Duodenal mucosa (tissue), 2 donors: ENCODE data around the gene HIF1AN.

ENCODE experiments used
- H3K27ac ChIP-seq: one replicate; pipeline ENCODE4 v1.7.0; 2013; ENCODE audit warnings: low read depth, low read length
- H3K27me3 ChIP-seq, 2 donors: one replicate each; pipeline ENCODE4 v1.7.0; 2013; ENCODE audit warnings: low read length in 2 of 2, control low read depth in 1 of 2; ENCODE audit not compliant: insufficient read depth in 2 of 2, control insufficient read depth in 1 of 2
- H3K36me3 ChIP-seq, 2 donors: one replicate each; pipeline ENCODE4 v1.7.0; 2013; ENCODE audit warnings: low read length in 2 of 2, control low read depth in 1 of 2; ENCODE audit not compliant: insufficient read depth in 2 of 2, control insufficient read depth in 1 of 2
- H3K4me1 ChIP-seq, 2 donors: one replicate each; pipeline ENCODE4 v1.7.0; 2013; ENCODE audit warnings: low read length in 2 of 2, control low read depth in 1 of 2; ENCODE audit not compliant: insufficient read depth in 2 of 2, control insufficient read depth in 1 of 2
- H3K4me3 ChIP-seq, 2 donors: one replicate each; pipeline ENCODE4 v1.7.0; 2013; ENCODE audit warnings: low read length in 2 of 2, low read depth in 1 of 2
- H3K9ac ChIP-seq, 2 donors: one replicate each; pipeline ENCODE4 v1.7.0; 2013; ENCODE audit warnings: low read length in 2 of 2, low read depth in 1 of 2
- H3K9me3 ChIP-seq, 2 donors: one replicate each; pipeline ENCODE4 v1.7.0; 2013; ENCODE audit warnings: low read length in 2 of 2, control low read depth in 1 of 2; ENCODE audit not compliant: control insufficient read depth in 1 of 2

Gene HIF1AN

DNA sequence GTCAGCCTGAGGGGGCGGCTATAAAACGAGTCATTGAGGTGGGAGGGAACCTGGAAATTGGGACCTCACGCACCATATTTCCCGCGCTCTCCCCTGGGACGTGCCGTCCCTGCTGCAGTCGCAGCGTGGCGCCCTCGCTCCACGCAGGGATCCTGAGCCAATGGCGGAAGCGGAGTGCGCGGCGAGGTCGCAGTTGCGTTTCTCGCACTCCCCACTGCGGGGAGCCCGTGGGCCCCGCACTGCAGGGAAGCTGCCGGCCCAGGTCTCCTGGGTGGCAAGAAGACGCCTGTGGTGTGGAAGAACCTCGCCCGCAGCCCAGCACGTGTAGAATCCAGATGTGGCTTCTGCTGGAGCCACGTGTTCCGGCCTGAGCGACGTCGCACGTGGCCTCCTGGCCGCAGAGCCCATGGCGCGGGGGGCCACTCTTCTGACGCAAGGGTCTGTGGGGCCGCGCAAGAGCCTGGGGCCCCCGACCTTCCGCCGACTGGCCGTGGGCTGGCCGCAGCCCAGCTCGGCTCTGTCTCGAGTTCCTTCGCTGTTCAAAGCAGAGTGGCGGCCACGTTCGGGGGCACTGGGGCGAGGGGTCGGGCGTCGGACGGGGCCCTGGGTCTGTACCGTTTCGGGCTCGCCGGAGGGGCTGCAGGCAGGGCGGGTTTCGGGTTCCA, 26.4 kb downstream of the HIF1AN start:
- Histone ChIP-seq H3K9me3 (no peaks in the 10 kb centered on the region), H3K36me3 (peaks cover 0 to 9% of the 10 kb centered on the region in 2 donors), H3K27me3 (peaks cover 37 to 45% of the 10 kb centered on the region in 2 donors), H3K27ac (no peak overlapping the region), H3K4me3 (no peak overlapping the region), H3K4me1 (peaks cover 4% of the 10 kb centered on the region in 2 donors), H3K9ac (no peak overlapping the region)

DNA sequence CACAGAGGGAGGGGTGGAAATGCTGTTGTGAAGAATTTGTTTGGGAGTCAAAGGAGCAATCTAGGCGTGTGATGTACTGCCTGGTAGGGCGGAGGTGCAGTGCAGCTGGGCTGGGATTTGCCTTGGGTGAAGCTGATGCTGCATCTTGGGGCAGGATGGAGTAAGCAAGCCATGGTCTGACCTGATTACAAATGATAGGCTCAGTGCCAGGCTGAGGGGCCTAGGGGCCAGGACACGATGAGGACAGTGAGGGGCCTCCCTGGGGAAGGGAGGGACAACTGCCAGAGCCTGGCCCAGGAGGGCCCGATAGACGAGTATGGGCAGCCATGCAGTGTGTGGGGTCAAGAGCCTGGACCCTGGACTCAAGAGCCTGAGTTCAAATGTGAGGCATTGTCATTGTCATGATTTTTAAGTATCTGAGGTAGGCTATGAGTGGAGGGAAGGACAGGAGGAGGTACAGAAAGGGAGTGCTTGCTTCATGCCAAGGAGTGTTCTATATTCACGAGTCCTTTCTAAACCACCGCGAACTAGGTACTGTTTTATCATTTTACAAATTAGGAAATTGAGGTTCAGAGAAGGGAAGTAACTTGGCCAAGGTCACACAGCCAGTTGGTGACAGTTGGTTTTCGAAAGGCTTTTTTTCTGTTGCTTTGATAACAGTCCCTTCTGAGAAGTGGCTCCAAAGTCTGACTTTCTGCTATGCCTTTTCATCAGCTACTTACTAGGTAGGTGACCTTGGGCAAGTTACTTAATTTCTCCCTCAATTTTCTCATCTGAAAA, 29.7 kb downstream of the HIF1AN start:
- H3K27me3 ChIP-seq = peaks cover 63 to 67% of the 10 kb centered on the region in 2 donors

GRCh38 chr10:100566561-100566960, 30.8 kb downstream of the HIF1AN start:
- peaks cover 69 to 76% of the 10 kb centered on the region in 2 donors for H3K27me3 ChIP-seq
- no peaks in the 10 kb centered on the region for H3K9me3 ChIP-seq
- no peak overlapping the region for H3K4me3 ChIP-seq
- peaks cover 4% of the 10 kb centered on the region in 2 donors for H3K4me1 ChIP-seq
- no peak overlapping the region for H3K9ac ChIP-seq
- no peaks in the 10 kb centered on the region for H3K36me3 ChIP-seq
- no peak overlapping the region for H3K27ac ChIP-seq

More for the DNA sequence above, 29.7 kb downstream of the HIF1AN start:
- Histone ChIP-seq H3K4me3 (no peak overlapping the region), H3K9ac (no peak overlapping the region), H3K4me1 (peaks cover 4% of the 10 kb centered on the region in 2 donors), H3K9me3 (no peaks in the 10 kb centered on the region), H3K36me3 (no peaks in the 10 kb centered on the region), H3K27ac (no peak overlapping the region)

GRCh38 chr10:100567249-100567648, 31.5 kb downstream of the HIF1AN start:
- Histone ChIP-seq H3K4me1 (no peaks in the 10 kb centered on the region), H3K27ac (no peak overlapping the region), H3K27me3 (peaks cover 72 to 79% of the 10 kb centered on the region in 2 donors), H3K9ac (no peak overlapping the region), H3K4me3 (no peak overlapping the region), H3K9me3 (no peaks in the 10 kb centered on the region), H3K36me3 (no peaks in the 10 kb centered on the region)

GRCh38 chr10:100567826-100568225, 32.1 kb downstream of the HIF1AN start:
- Histone ChIP-seq H3K27ac (no peak overlapping the region), H3K9me3 (no peaks in the 10 kb centered on the region), H3K9ac (no peak overlapping the region), H3K36me3 (no peaks in the 10 kb centered on the region), H3K27me3 (peaks cover 66 to 76% of the 10 kb centered on the region in 2 donors), H3K4me1 (no peaks in the 10 kb centered on the region), H3K4me3 (no peak overlapping the region)

- Histone ChIP-seq H3K4me3 (no peak overlapping the region), H3K9ac (no peak overlapping the region), H3K9me3 (no peaks in the 10 kb centered on the region), H3K27ac (no peak overlapping the region), H3K36me3 (no peaks in the 10 kb centered on the region), H3K27me3 (peaks cover 57 to 73% of the 10 kb centered on the region in 2 donors), H3K4me1 (no peaks in the 10 kb centered on the region)
Observed at GRCh38 chr10:100568912-100569311, 33.2 kb downstream of the HIF1AN start.

- peaks cover 52 to 64% of the 10 kb centered on the region in 2 donors for H3K27me3 ChIP-seq
- H3K4me3 ChIP-seq = no peak overlapping the region
- no peaks in the 10 kb centered on the region for H3K4me1 ChIP-seq
Observed at GRCh38 chr10:100569687-100570481, 34.1 kb downstream of the HIF1AN start.

DNA sequence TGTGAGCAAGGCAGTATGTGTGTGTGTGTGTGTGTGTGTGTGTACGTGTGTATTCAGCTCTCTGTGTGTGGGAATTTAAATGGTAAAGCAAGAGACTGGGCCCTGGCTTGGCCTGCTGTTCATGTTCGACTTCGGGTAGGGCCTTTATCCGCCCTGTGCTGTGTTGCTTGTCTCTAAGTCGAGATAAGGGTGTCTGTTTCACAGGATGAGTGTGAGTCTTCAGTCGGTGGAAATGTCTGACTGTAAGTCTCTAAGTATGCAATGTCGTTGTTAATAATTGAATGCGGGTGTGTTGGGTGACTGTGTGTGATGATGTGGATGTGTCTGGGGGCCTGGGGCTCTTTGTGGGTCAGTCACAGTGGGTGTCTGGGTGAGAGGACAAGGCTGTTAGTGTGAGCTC, 34.8 kb downstream of the HIF1AN start:
- Histone ChIP-seq H3K4me1 (no peaks in the 10 kb centered on the region), H3K27me3 (peaks cover 48 to 58% of the 10 kb centered on the region in 2 donors), H3K36me3 (no peaks in the 10 kb centered on the region), H3K27ac (no peak overlapping the region), H3K4me3 (no peak overlapping the region), H3K9ac (no peak overlapping the region), H3K9me3 (no peaks in the 10 kb centered on the region)

More at GRCh38 chr10:100569687-100570481, 34.1 kb downstream of the HIF1AN start:
- Histone ChIP-seq H3K9ac (no peak overlapping the region), H3K36me3 (no peaks in the 10 kb centered on the region), H3K9me3 (no peaks in the 10 kb centered on the region), H3K27ac (no peak overlapping the region)

DNA sequence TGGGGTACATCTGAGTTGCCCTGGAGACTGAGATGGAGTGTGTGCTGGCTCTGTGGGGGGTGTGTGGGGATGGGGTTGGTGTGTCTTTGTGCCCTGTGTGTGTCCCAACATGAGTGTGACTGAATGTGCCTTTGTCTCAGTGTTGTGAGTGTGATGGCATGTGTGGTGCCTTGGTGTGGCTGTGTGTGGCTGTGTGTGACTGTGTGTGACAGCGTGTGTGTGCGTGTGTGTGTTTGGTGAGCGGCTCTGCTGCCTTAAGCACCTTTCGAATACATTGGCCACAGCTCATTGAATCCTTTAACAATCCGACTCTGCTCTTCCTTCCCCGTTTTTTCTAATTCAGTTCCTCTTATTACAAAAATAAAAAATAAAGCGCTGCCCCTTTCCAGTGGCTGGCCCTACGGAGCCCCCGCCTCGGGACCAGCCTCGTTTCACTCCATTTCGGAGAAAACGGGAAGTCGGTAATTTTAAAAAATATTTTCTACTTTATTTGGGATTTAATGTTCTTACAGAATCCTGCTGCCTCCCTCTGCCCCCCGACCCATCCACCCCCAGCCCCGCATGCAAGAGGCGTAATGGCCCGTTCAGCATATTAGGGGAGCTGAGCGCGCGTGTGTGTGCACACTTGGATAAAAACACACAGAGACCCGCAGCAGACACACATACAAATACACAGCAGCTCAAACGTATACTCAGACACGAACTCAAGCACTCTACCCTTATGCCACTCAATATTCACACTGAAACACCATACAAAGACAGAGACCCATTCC, 35.5 kb downstream of the HIF1AN start:
- no peak overlapping the region for H3K27ac ChIP-seq
- H3K9me3 ChIP-seq = no peaks in the 10 kb centered on the region
- peaks cover 45 to 55% of the 10 kb centered on the region in 2 donors for H3K27me3 ChIP-seq
- no peaks in the 10 kb centered on the region for H3K4me1 ChIP-seq
- no peak overlapping the region for H3K4me3 ChIP-seq
- H3K9ac ChIP-seq = no peak overlapping the region
- H3K36me3 ChIP-seq = no peaks in the 10 kb centered on the region
